ENCODE measurements around the gene PTGER4. TPM values are rescaled to one million over a fixed set of nuclear protein-coding genes. Genes with fewer than 3 reads are reported as not detected.

The PTGER4 gene
- polyA plus RNA-seq, 1 donor (not counting 4 experiments of a cell fraction or from before 2014, with no cell fraction given) = 12.2 TPM

GRCh38 chr5:40648150-40648549 is 31.6 kb upstream of the PTGER4 start:
- Histone ChIP-seq H3K36me3 (ENCODE audit: control insufficient read depth in 2 of 2, extremely low read depth in 1 of 2, insufficient read depth in 2 of 2, low read length in 2 of 2) (no peaks in the 10 kb centered on the region), H4K20me1 (ENCODE audit: control insufficient read depth, extremely low read depth, insufficient read depth, low read length) (no peaks in the 10 kb centered on the region), H2AFZ (ENCODE audit: control insufficient read depth, low read length) (no peak overlapping the region), H3K9me1 (ENCODE audit: control insufficient read depth, extremely low read depth, insufficient read depth, low read length) (no peaks in the 10 kb centered on the region), H3K4me2 (ENCODE audit: control insufficient read depth, extremely low read depth, insufficient read depth, low read depth, low read length) (no peak overlapping the region), H3K9ac (ENCODE audit: control insufficient read depth, extremely low read depth, insufficient read depth, low read length) (no peak overlapping the region), H3K9me3 (ENCODE audit: control insufficient read depth, low read depth, low read length) (no peaks in the 10 kb centered on the region), H3K27ac (ENCODE audit: control insufficient read depth, insufficient read depth, low read length) (no peak overlapping the region), H3K4me3 (ENCODE audit: control insufficient read depth in 2 of 3, extremely low read depth in 1 of 3, insufficient read depth in 2 of 3, low read depth in 1 of 3, low read length in 3 of 3) (no peak overlapping the region), H3K79me2 (ENCODE audit: control insufficient read depth, insufficient read depth, low read length) (no peaks in the 10 kb centered on the region), H3K27me3 (ENCODE audit: control insufficient read depth, extremely low read depth, insufficient read depth, low read length) (no peaks in the 10 kb centered on the region), H3K4me1 (ENCODE audit: control insufficient read depth, extremely low read depth, insufficient read depth, low read length) (no peaks in the 10 kb centered on the region)
- TF ChIP-seq, protein P1, sequence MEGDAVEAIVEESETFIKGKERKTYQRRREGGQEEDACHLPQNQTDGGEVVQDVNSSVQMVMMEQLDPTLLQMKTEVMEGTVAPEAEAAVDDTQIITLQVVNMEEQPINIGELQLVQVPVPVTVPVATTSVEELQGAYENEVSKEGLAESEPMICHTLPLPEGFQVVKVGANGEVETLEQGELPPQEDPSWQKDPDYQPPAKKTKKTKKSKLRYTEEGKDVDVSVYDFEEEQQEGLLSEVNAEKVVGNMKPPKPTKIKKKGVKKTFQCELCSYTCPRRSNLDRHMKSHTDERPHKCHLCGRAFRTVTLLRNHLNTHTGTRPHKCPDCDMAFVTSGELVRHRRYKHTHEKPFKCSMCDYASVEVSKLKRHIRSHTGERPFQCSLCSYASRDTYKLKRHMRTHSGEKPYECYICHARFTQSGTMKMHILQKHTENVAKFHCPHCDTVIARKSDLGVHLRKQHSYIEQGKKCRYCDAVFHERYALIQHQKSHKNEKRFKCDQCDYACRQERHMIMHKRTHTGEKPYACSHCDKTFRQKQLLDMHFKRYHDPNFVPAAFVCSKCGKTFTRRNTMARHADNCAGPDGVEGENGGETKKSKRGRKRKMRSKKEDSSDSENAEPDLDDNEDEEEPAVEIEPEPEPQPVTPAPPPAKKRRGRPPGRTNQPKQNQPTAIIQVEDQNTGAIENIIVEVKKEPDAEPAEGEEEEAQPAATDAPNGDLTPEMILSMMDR (optimal IDR thresholded peaks at IDR 0.05 in 1 of 3, IDR thresholded peaks at IDR 0.05 in 1 of 3, conservative IDR thresholded peaks at IDR 0.05 in 1 of 3; ENCODE audit: extremely low read depth in 1 of 3, insufficient read depth in 2 of 3, low read length in 3 of 3) = no peak
- no peak for TF ChIP-seq EZH2 (IDR thresholded peaks at IDR 0.05; ENCODE audit: low read length)
- dilution Hi-C loops (cut with MboI; ENCODE audit: extremely low pct_ligation_motif_present, low sequenced_read_pairs) = no loop called here
- DNase-seq (ENCODE audit: low read depth, low spot score) = no peak
- FAIRE-seq = no peak

DNA sequence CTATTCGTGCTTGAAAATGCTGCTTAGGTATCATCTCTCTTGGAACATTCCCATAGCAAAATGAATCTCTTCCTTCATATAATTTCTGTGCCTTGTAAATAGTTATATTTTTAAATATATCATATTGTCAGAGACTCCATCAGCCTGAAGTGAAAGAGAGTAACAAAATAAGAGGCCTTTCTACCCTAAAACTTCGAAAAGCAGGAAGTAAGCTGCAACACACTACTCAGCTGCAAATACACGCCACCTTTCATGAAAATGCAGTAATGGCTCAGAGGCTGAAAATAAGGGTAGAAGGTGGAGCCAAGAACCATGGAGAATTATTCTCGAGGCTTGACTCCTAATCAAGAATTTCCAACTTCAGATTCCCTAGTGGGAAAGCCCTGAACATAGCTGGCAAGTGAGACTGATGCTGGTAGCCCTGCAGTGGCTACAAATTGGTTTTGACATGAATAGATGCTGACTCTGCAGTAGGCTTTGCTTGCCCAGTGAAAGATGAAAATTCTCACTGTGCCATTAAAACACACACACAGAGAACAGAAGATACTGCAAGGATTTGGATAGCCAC is 30.2 kb upstream of the PTGER4 start:
- Histone ChIP-seq H3K79me2 (ENCODE audit: control insufficient read depth, insufficient read depth, low read length) (no peaks in the 10 kb centered on the region), H3K9me1 (ENCODE audit: control insufficient read depth, extremely low read depth, insufficient read depth, low read length) (no peaks in the 10 kb centered on the region), H3K9ac (ENCODE audit: control insufficient read depth, extremely low read depth, insufficient read depth, low read length) (no peak overlapping the region), H3K27ac (ENCODE audit: control insufficient read depth, insufficient read depth, low read length) (no peak overlapping the region), H3K9me3 (ENCODE audit: control insufficient read depth, low read depth, low read length) (no peaks in the 10 kb centered on the region), H3K4me3 (ENCODE audit: control insufficient read depth in 2 of 3, extremely low read depth in 1 of 3, insufficient read depth in 2 of 3, low read depth in 1 of 3, low read length in 3 of 3) (no peak overlapping the region), H2AFZ (ENCODE audit: control insufficient read depth, low read length) (no peak overlapping the region), H3K36me3 (ENCODE audit: control insufficient read depth in 2 of 2, extremely low read depth in 1 of 2, insufficient read depth in 2 of 2, low read length in 2 of 2) (no peaks in the 10 kb centered on the region), H3K4me2 (ENCODE audit: control insufficient read depth, extremely low read depth, insufficient read depth, low read depth, low read length) (no peak overlapping the region), H3K4me1 (ENCODE audit: control insufficient read depth, extremely low read depth, insufficient read depth, low read length) (no peaks in the 10 kb centered on the region), H3K27me3 (ENCODE audit: control insufficient read depth, extremely low read depth, insufficient read depth, low read length) (no peaks in the 10 kb centered on the region), H4K20me1 (ENCODE audit: control insufficient read depth, extremely low read depth, insufficient read depth, low read length) (no peaks in the 10 kb centered on the region)
- DNase-seq (ENCODE audit: low read depth, low spot score) (no peak), FAIRE-seq (no peak)
- dilution Hi-C loops (cut with MboI; ENCODE audit: extremely low pct_ligation_motif_present, low sequenced_read_pairs) = no loop called here
- no peak for TF ChIP-seq EZH2 (IDR thresholded peaks at IDR 0.05; ENCODE audit: low read length)
- TF ChIP-seq, protein P1 (optimal IDR thresholded peaks at IDR 0.05 in 1 of 3, IDR thresholded peaks at IDR 0.05 in 1 of 3, conservative IDR thresholded peaks at IDR 0.05 in 1 of 3; ENCODE audit: extremely low read depth in 1 of 3, insufficient read depth in 2 of 3, low read length in 3 of 3) = no peak
